Mesendoderm (in vitro differentiated cells): ENCODE results near the gene MEGF9.
"Not testable (repeated sequence)": the region's sequence is repeated elsewhere in the genome, so short reads cannot be mapped to it uniquely, and the experiment has no call there.

Experiments
- DNase-seq: peaks from one replicate; pipeline ENCODE4 v3.0.0; 2013
- H2AK5ac ChIP-seq: 2 replicates; pipeline ENCODE4 v1.6.1; 2013; ENCODE audit warnings: low read length, inconsistent platforms
- H2BK120ac ChIP-seq: 2 replicates; pipeline ENCODE4 v1.6.1; 2013; ENCODE audit warnings: low read depth, mild to moderate bottlenecking, low read length, moderate library complexity, mixed read lengths
- H2BK15ac ChIP-seq: replicated peaks from 2 replicates; pipeline ENCODE4 v1.6.1; 2013; ENCODE audit warnings: low read depth, mild to moderate bottlenecking, moderate library complexity
- H2BK5ac ChIP-seq: 2 replicates; pipeline ENCODE4 v1.6.1; 2013; ENCODE audit warnings: low read length, inconsistent platforms
- H3K18ac ChIP-seq: 2 replicates; pipeline ENCODE4 v1.6.1; 2013; ENCODE audit warnings: mild to moderate bottlenecking, low read length, mixed read lengths
- H3K23ac ChIP-seq: one replicate; pipeline ENCODE4 v1.6.1; 2013; ENCODE audit warnings: low read length
- H3K27ac ChIP-seq: 2 replicates; pipeline ENCODE4 v1.5.1; 2013; ENCODE audit warnings: low read depth, mild to moderate bottlenecking, inconsistent platforms, low read length, moderate library complexity
- H3K27me3 ChIP-seq: 2 replicates; pipeline ENCODE4 v1.6.1; 2013; ENCODE audit warnings: low read length, control low read depth, mild to moderate bottlenecking, inconsistent platforms; ENCODE audit not compliant: insufficient read depth, poor library complexity
- H3K36me3 ChIP-seq: 2 replicates; pipeline ENCODE4 v1.6.1; 2013; ENCODE audit warnings: low read length, inconsistent platforms; ENCODE audit not compliant: control insufficient read depth, insufficient read depth
- H3K4ac ChIP-seq: one replicate; pipeline ENCODE4 v1.6.1; 2013; ENCODE audit warnings: low read depth, mild to moderate bottlenecking, low read length, moderate library complexity
- H3K4me1 ChIP-seq: 2 replicates; pipeline ENCODE4 v1.6.1; 2013; ENCODE audit warnings: low read depth, low read length, inconsistent platforms; ENCODE audit not compliant: control insufficient read depth
- H3K4me2 ChIP-seq: 2 replicates; pipeline ENCODE4 v1.6.1; 2013; ENCODE audit warnings: low read length
- H3K4me3 ChIP-seq: 2 replicates; pipeline ENCODE4 v1.5.1; 2013; ENCODE audit warnings: mild to moderate bottlenecking, low read length
- H3K56ac ChIP-seq: one replicate; pipeline ENCODE4 v1.6.1; 2013; ENCODE audit warnings: low read length
- H3K79me1 ChIP-seq: 2 replicates; pipeline ENCODE4 v1.6.1; 2013; ENCODE audit warnings: low read length, inconsistent platforms
- H3K79me2 ChIP-seq: 2 replicates; pipeline ENCODE4 v1.6.1; 2013; ENCODE audit warnings: mild to moderate bottlenecking, low read length; ENCODE audit not compliant: control insufficient read depth, insufficient read depth
- H3K9ac ChIP-seq: 2 replicates; pipeline ENCODE4 v1.6.1; 2013; ENCODE audit warnings: low read length, inconsistent platforms
- H4K5ac ChIP-seq: one replicate; pipeline ENCODE4 v1.6.1; 2013; ENCODE audit warnings: low read length
- H4K8ac ChIP-seq: one replicate; pipeline ENCODE4 v1.6.1; 2013; ENCODE audit warnings: low read depth, mild to moderate bottlenecking, control low read depth, low read length, moderate library complexity
- WGBS: extraction: QIAGEN DNeasy Blood & Tissue Kit; methylation state at CpG from one replicate; pipeline ENCODE4 v1.1.7; 2013; ENCODE audit warnings: low lambda C conversion rate, missing lambda C conversion rate; ENCODE audit not compliant: insufficient coverage; ENCODE audit errors: extremely low coverage; 5-methylcytosine and 5-hydroxymethylcytosine counted together

Gene MEGF9

DNA sequence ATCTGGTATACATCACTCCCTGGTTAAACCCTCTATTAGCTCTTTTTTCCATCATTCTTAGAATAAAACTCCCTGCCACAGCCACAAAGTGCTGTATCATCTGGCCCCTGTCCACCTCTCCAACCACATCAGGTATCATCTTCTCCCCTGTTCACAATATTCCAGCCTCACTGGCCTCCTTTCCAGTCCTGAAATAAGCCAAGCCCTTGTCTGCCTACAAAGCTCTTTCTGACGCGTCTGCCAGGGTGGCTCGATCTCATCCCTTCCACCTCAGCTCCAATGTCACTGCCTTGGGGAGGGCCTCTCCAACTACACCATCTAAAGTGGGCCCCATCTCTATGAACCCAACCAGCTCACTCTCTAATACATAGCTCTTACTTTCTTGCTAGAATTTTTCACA lies 155.8 kb downstream of the MEGF9 start:
- Histone ChIP-seq H2AK5ac (no peak overlapping the region), H3K4me2 (no peak overlapping the region), H3K23ac (no peak overlapping the region), H3K27me3 (no peaks in the 10 kb centered on the region), H2BK5ac (no peak overlapping the region), H3K4me3 (no peak overlapping the region), H3K4me1 (no peaks in the 10 kb centered on the region), H2BK15ac (no peak overlapping the region), H3K4ac (no peak overlapping the region), H2BK120ac (no peak overlapping the region), H3K79me2 (peaks cover 7% of the 10 kb centered on the region), H3K18ac (no peak overlapping the region), H4K5ac (no peak overlapping the region), H3K27ac (no peak overlapping the region), H3K36me3 (peaks cover 3% of the 10 kb centered on the region), H3K56ac (no peak overlapping the region), H4K8ac (no peak overlapping the region), H3K79me1 (peaks cover 9% of the 10 kb centered on the region), H3K9ac (no peak overlapping the region)
- no CpG with 5 or more reads among the region's 3 CpGs for WGBS
- DNase-seq, result no peak

GRCh38 chr9:120557205-120557604 lies 157.1 kb downstream of the MEGF9 start:
- DNase-seq, result no peak
- no peak overlapping the region for H2BK5ac ChIP-seq
- H4K5ac ChIP-seq, result no peak overlapping the region
- H2BK15ac ChIP-seq, result no peak overlapping the region
- H3K79me2 ChIP-seq, result peaks cover 5% of the 10 kb centered on the region
- WGBS, result no CpG with 5 or more reads among the region's 2 CpGs
- no peak overlapping the region for H3K4me3 ChIP-seq
- H3K9ac ChIP-seq, result no peak overlapping the region
- no peaks in the 10 kb centered on the region for H3K4me1 ChIP-seq
- H3K79me1 ChIP-seq, result peaks cover 6% of the 10 kb centered on the region
- peaks cover 3% of the 10 kb centered on the region for H3K36me3 ChIP-seq
- H3K4ac ChIP-seq, result no peak overlapping the region
- H3K56ac ChIP-seq, result no peak overlapping the region
- H3K27me3 ChIP-seq, result no peaks in the 10 kb centered on the region
- H3K4me2 ChIP-seq, result no peak overlapping the region
- H3K18ac ChIP-seq, result no peak overlapping the region
- no peak overlapping the region for H3K23ac ChIP-seq
- H3K27ac ChIP-seq, result no peak overlapping the region
- no peak overlapping the region for H4K8ac ChIP-seq
- no peak overlapping the region for H2BK120ac ChIP-seq
- no peak overlapping the region for H2AK5ac ChIP-seq

- Histone ChIP-seq H3K9ac (no peak overlapping the region), H3K79me2 (peaks cover 5% of the 10 kb centered on the region), H2BK15ac (no peak overlapping the region), H3K27ac (no peak overlapping the region), H3K4me1 (no peaks in the 10 kb centered on the region), H3K56ac (no peak overlapping the region), H2BK5ac (no peak overlapping the region), H3K36me3 (peaks cover 3% of the 10 kb centered on the region), H3K4ac (no peak overlapping the region), H2AK5ac (no peak overlapping the region), H4K8ac (no peak overlapping the region), H3K79me1 (peaks cover 6% of the 10 kb centered on the region), H3K23ac (no peak overlapping the region), H3K18ac (no peak overlapping the region), H2BK120ac (no peak overlapping the region), H3K27me3 (no peaks in the 10 kb centered on the region), H3K4me2 (no peak overlapping the region), H3K4me3 (no peak overlapping the region), H4K5ac (no peak overlapping the region)
- DNase-seq, result no peak
- WGBS, result no CpG with 5 or more reads among the region's 3 CpGs
These were observed 157.5 kb downstream of the MEGF9 start for GRCh38 chr9:120556775-120557174.

- H3K4me1 ChIP-seq, result no peaks in the 10 kb centered on the region
- no peak overlapping the region for H2BK5ac ChIP-seq
- no peak overlapping the region for H4K5ac ChIP-seq
- H3K27ac ChIP-seq, result no peak overlapping the region
- H2AK5ac ChIP-seq, result no peak overlapping the region
- H3K56ac ChIP-seq, result no peak overlapping the region
- H3K18ac ChIP-seq, result no peak overlapping the region
- H2BK15ac ChIP-seq, result no peak overlapping the region
- no peak overlapping the region for H2BK120ac ChIP-seq
- H3K79me1 ChIP-seq, result peaks cover 6% of the 10 kb centered on the region
- H3K36me3 ChIP-seq, result peaks cover 3% of the 10 kb centered on the region
- no peak overlapping the region for H3K9ac ChIP-seq
- H3K23ac ChIP-seq, result no peak overlapping the region
- DNase-seq, result no peak
- no peak overlapping the region for H3K4me2 ChIP-seq
- H4K8ac ChIP-seq, result no peak overlapping the region
- H3K4ac ChIP-seq, result no peak overlapping the region
- H3K79me2 ChIP-seq, result peaks cover 3% of the 10 kb centered on the region
- no CpG with 5 or more reads among the region's 4 CpGs for whole genome bisulfite sequencing
- H3K27me3 ChIP-seq, result no peaks in the 10 kb centered on the region
- no peak overlapping the region for H3K4me3 ChIP-seq
These were observed 158.4 kb downstream of the MEGF9 start for GRCh38 chr9:120555839-120556238.

GRCh38 chr9:120552210-120552704 lies 162.0 kb downstream of the MEGF9 start:
- H2AK5ac ChIP-seq, H3K56ac ChIP-seq: not testable (repeated sequence)

More at GRCh38 chr9:120552210-120552704, 162.0 kb downstream of the MEGF9 start:
- not testable (repeated sequence) for H2BK15ac ChIP-seq, H3K4me2 ChIP-seq, H3K23ac ChIP-seq, H4K5ac ChIP-seq, H3K4me1 ChIP-seq, H3K79me1 ChIP-seq, H3K18ac ChIP-seq, H3K9ac ChIP-seq, H3K4me3 ChIP-seq, H3K27ac ChIP-seq, H4K8ac ChIP-seq, H3K4ac ChIP-seq, H3K36me3 ChIP-seq, H3K79me2 ChIP-seq, DNase-seq, H2BK5ac ChIP-seq, H2BK120ac ChIP-seq, H3K27me3 ChIP-seq
- WGBS, result no CpG with 5 or more reads among the region's 7 CpGs
